Stimulated activated CD4-positive, alpha-beta T cell treated with anti-CD3 and anti-CD28 coated beads, Interleukin-2, amount 100 ng/mL, for 48 hours (primary cell): Measurements from ENCODE around the gene CENPM.

ENCODE experiments used
- DNase-seq, 2 donors: peaks; one replicate each; pipeline ENCODE4 v3.0.0-alpha.2; 2020

CENPM gene

GRCh38 chr22:41929418-41929810 is 17.5 kb downstream of the CENPM start:
- DNase-seq, result no peak

GRCh38 chr22:41928593-41929417 is 18.1 kb downstream of the CENPM start:
- no peak for DNase-seq

- no peak for DNase-seq
These were observed 19.1 kb downstream of the CENPM start for GRCh38 chr22:41927813-41928212.

- peak; percentile 74 to 78 for DNase-seq
These were observed 21.0 kb downstream of the CENPM start for GRCh38 chr22:41925783-41926460.

- no peak for DNase-seq
These were observed 23.2 kb downstream of the CENPM start for GRCh38 chr22:41923595-41924276.

GRCh38 chr22:41922940-41923594 is 23.9 kb downstream of the CENPM start:
- no peak for DNase-seq

GRCh38 chr22:41922328-41922727 is 24.6 kb downstream of the CENPM start:
- DNase-seq, result no peak

GRCh38 chr22:41920271-41920976 is 26.5 kb downstream of the CENPM start:
- no peak for DNase-seq

- DNase-seq, result no peak
These were observed 27.4 kb downstream of the CENPM start for GRCh38 chr22:41919357-41920224.

GRCh38 chr22:41917903-41918791 is 28.8 kb downstream of the CENPM start:
- no peak for DNase-seq

- no peak for DNase-seq
These were observed 29.5 kb downstream of the CENPM start for GRCh38 chr22:41917375-41917902.

GRCh38 chr22:41916745-41917358 is 30.1 kb downstream of the CENPM start:
- no peak for DNase-seq

GRCh38 chr22:41915786-41916493 is 31.0 kb downstream of the CENPM start:
- no peak for DNase-seq

- peak; percentile 38 to 49 for DNase-seq
These were observed 31.7 kb downstream of the CENPM start, which contains the start of gene SHISA8 for GRCh38 chr22:41915035-41915785. TSS of gene SHISA8 (minus strand) at chr22:41915074. CDS start at chr22:41914667, 407 bp downstream.

GRCh38 chr22:41914611-41915034 is 32.3 kb downstream of the CENPM start:
- no peak for DNase-seq

- DNase-seq, result no peak
These were observed 33.0 kb downstream of the CENPM start for GRCh38 chr22:41913842-41914534.

- no peak for DNase-seq
These were observed 33.8 kb downstream of the CENPM start for GRCh38 chr22:41913040-41913719.
